Measurements from ENCODE around the gene AHRR. TPM values are rescaled to one million over a fixed set of nuclear protein-coding genes. Genes with fewer than 3 reads are reported as not detected.

The AHRR gene
- total RNA-seq, 1 experiment from 2014 or later, result 0.20 TPM

GRCh38 chr5:322281-322941 lies 897 bp downstream of the AHRR start:
- H3K4me1 ChIP-seq, result no peaks in the 10 kb centered on the region
- H3K27me3 ChIP-seq, result no peaks in the 10 kb centered on the region
- no peaks in the 10 kb centered on the region for H3K36me3 ChIP-seq
- H3K27ac ChIP-seq, result no peak overlapping the region
- H3K9me3 ChIP-seq (replicated peaks), result no peaks in the 10 kb centered on the region
- H3K4me3 ChIP-seq, result no peak overlapping the region
- DNase-seq, result no peak

GRCh38 chr5:322942-323879 lies 1.7 kb downstream of the AHRR start:
- DNase-seq, result no peak
- H3K27me3 ChIP-seq, result no peaks in the 10 kb centered on the region
- no peaks in the 10 kb centered on the region for H3K4me1 ChIP-seq
- no peaks in the 10 kb centered on the region for H3K36me3 ChIP-seq
- no peaks in the 10 kb centered on the region for H3K9me3 ChIP-seq (replicated peaks)
- no peak overlapping the region for H3K4me3 ChIP-seq
- H3K27ac ChIP-seq, result no peak overlapping the region

GRCh38 chr5:324736-325612 lies 3.5 kb downstream of the AHRR start:
- Histone ChIP-seq H3K36me3 (no peaks in the 10 kb centered on the region), H3K27ac (no peak overlapping the region), H3K4me3 (no peak overlapping the region), H3K9me3 (replicated peaks) (no peaks in the 10 kb centered on the region), H3K4me1 (no peaks in the 10 kb centered on the region), H3K27me3 (no peaks in the 10 kb centered on the region)
- DNase-seq, result no peak

GRCh38 chr5:326109-326508 lies 4.6 kb downstream of the AHRR start:
- Histone ChIP-seq H3K4me1 (no peaks in the 10 kb centered on the region), H3K4me3 (no peak overlapping the region), H3K27me3 (no peaks in the 10 kb centered on the region), H3K36me3 (no peaks in the 10 kb centered on the region), H3K27ac (no peak overlapping the region), H3K9me3 (replicated peaks) (no peaks in the 10 kb centered on the region)
- no peak for DNase-seq

GRCh38 chr5:329121-329735 lies 7.7 kb downstream of the AHRR start:
- DNase-seq, result no peak
- Histone ChIP-seq H3K4me3 (no peak overlapping the region), H3K36me3 (no peaks in the 10 kb centered on the region), H3K4me1 (no peaks in the 10 kb centered on the region), H3K27ac (no peak overlapping the region), H3K27me3 (no peaks in the 10 kb centered on the region), H3K9me3 (replicated peaks) (no peaks in the 10 kb centered on the region)

- Histone ChIP-seq H3K4me3 (no peak overlapping the region), H3K36me3 (no peaks in the 10 kb centered on the region), H3K27me3 (no peaks in the 10 kb centered on the region), H3K9me3 (replicated peaks) (no peaks in the 10 kb centered on the region), H3K4me1 (no peaks in the 10 kb centered on the region), H3K27ac (no peak overlapping the region)
- no peak for DNase-seq
Observed at GRCh38 chr5:329768-330167, 8.3 kb downstream of the AHRR start.

- no peak for DNase-seq
- no peaks in the 10 kb centered on the region for H3K36me3 ChIP-seq
- H3K4me3 ChIP-seq, result no peak overlapping the region
- no peaks in the 10 kb centered on the region for H3K9me3 ChIP-seq (replicated peaks)
- no peak overlapping the region for H3K27ac ChIP-seq
- H3K4me1 ChIP-seq, result no peaks in the 10 kb centered on the region
- H3K27me3 ChIP-seq, result no peaks in the 10 kb centered on the region
Observed at GRCh38 chr5:332843-333242, 11.3 kb downstream of the AHRR start.

- Histone ChIP-seq H3K27me3 (no peaks in the 10 kb centered on the region), H3K36me3 (no peaks in the 10 kb centered on the region), H3K27ac (no peak overlapping the region), H3K4me1 (no peaks in the 10 kb centered on the region), H3K9me3 (replicated peaks) (no peaks in the 10 kb centered on the region), H3K4me3 (no peak overlapping the region)
- DNase-seq, result no peak
Observed at GRCh38 chr5:333945-334344, 12.4 kb downstream of the AHRR start.

GRCh38 chr5:334903-335739 lies 13.6 kb downstream of the AHRR start:
- no peak overlapping the region for H3K27ac ChIP-seq
- DNase-seq, result no peak
- no peaks in the 10 kb centered on the region for H3K36me3 ChIP-seq
- no peaks in the 10 kb centered on the region for H3K9me3 ChIP-seq (replicated peaks)
- no peaks in the 10 kb centered on the region for H3K27me3 ChIP-seq
- no peaks in the 10 kb centered on the region for H3K4me1 ChIP-seq
- no peak overlapping the region for H3K4me3 ChIP-seq

GRCh38 chr5:335740-336038 lies 14.2 kb downstream of the AHRR start:
- no peaks in the 10 kb centered on the region for H3K36me3 ChIP-seq
- no peak overlapping the region for H3K4me3 ChIP-seq
- DNase-seq, result no peak
- no peaks in the 10 kb centered on the region for H3K4me1 ChIP-seq
- no peaks in the 10 kb centered on the region for H3K27me3 ChIP-seq
- no peak overlapping the region for H3K27ac ChIP-seq
- no peaks in the 10 kb centered on the region for H3K9me3 ChIP-seq (replicated peaks)

GRCh38 chr5:337563-338130 lies 16.1 kb downstream of the AHRR start:
- no peaks in the 10 kb centered on the region for H3K36me3 ChIP-seq
- H3K9me3 ChIP-seq (replicated peaks), result no peaks in the 10 kb centered on the region
- no peaks in the 10 kb centered on the region for H3K27me3 ChIP-seq
- H3K4me1 ChIP-seq, result no peaks in the 10 kb centered on the region
- no peak overlapping the region for H3K4me3 ChIP-seq
- DNase-seq, result peak in 1 of 2 experiments; percentile 17
- no peak overlapping the region for H3K27ac ChIP-seq

- H3K36me3 ChIP-seq, result no peaks in the 10 kb centered on the region
- no peak for DNase-seq
- H3K4me1 ChIP-seq, result no peaks in the 10 kb centered on the region
- no peak overlapping the region for H3K27ac ChIP-seq
- no peak overlapping the region for H3K4me3 ChIP-seq
- no peaks in the 10 kb centered on the region for H3K27me3 ChIP-seq
- no peaks in the 10 kb centered on the region for H3K9me3 ChIP-seq (replicated peaks)
Observed at GRCh38 chr5:342501-343460, 21.3 kb downstream of the AHRR start.
